ENCODE measurements around the gene ZFYVE28.

The ZFYVE28 gene

GRCh38 chr4:2332976-2333319 is 85.5 kb downstream of the ZFYVE28 start:
- TF ChIP-seq CTCF (IDR thresholded peaks at IDR 0.05; ENCODE audit: low read depth, low read length, poor library complexity, severe bottlenecking) (no peak), EZH2phosphoT487 (IDR thresholded peaks at IDR 0.05; ENCODE audit: borderline replicate concordance, low read length) (no peak)
- Histone ChIP-seq H3K4me3 (ENCODE audit: low read length) (no peak overlapping the region), H3K4me2 (ENCODE audit: low read length) (no peak overlapping the region)

GRCh38 chr4:2332201-2332975 is 86.1 kb downstream of the ZFYVE28 start:
- no peaks in the 10 kb centered on the region for H3K79me2 ChIP-seq (ENCODE audit: control insufficient read depth, low read length)
- H3K36me3 ChIP-seq (ENCODE audit: control insufficient read depth, low read length) = no peaks in the 10 kb centered on the region
- TF ChIP-seq EZH2phosphoT487 (IDR thresholded peaks at IDR 0.05; ENCODE audit: borderline replicate concordance, low read length) = no peak
- TF ChIP-seq CTCF (IDR thresholded peaks at IDR 0.05; ENCODE audit: low read depth, low read length, poor library complexity, severe bottlenecking) = no peak
- peaks cover 9% of the 10 kb centered on the region for H3K9me3 ChIP-seq (ENCODE audit: control insufficient read depth, insufficient read depth, low read length)
- H3F3A ChIP-seq (ENCODE audit: control insufficient read depth, insufficient read depth) = no peaks in the 10 kb centered on the region
- peaks cover 21% of the 10 kb centered on the region for H3K27me3 ChIP-seq (ENCODE audit: control insufficient read depth, low read length)
- H3K4me1 ChIP-seq (ENCODE audit: control insufficient read depth, low read length) = no peaks in the 10 kb centered on the region
- no peak overlapping the region for H3K4me3 ChIP-seq (ENCODE audit: low read length)
- H3K9me2 ChIP-seq (replicated peaks; ENCODE audit: control insufficient read depth, low read length) = no peaks in the 10 kb centered on the region
- no peaks in the 10 kb centered on the region for H4K20me1 ChIP-seq (ENCODE audit: control insufficient read depth, insufficient read depth, low read depth, low read length)
- H3K27ac ChIP-seq (ENCODE audit: low read depth, low read length) = no peak overlapping the region
- no peak overlapping the region for H3K4me2 ChIP-seq (ENCODE audit: low read length)

More at GRCh38 chr4:2332976-2333319, 85.5 kb downstream of the ZFYVE28 start:
- peaks cover 18% of the 10 kb centered on the region for H3K27me3 ChIP-seq (ENCODE audit: control insufficient read depth, low read length)
- H3K27ac ChIP-seq (ENCODE audit: low read depth, low read length) = no peak overlapping the region
- H3K79me2 ChIP-seq (ENCODE audit: control insufficient read depth, low read length) = no peaks in the 10 kb centered on the region
- H3K36me3 ChIP-seq (ENCODE audit: control insufficient read depth, low read length) = no peaks in the 10 kb centered on the region
- no peaks in the 10 kb centered on the region for H3K9me2 ChIP-seq (replicated peaks; ENCODE audit: control insufficient read depth, low read length)
- no peaks in the 10 kb centered on the region for H4K20me1 ChIP-seq (ENCODE audit: control insufficient read depth, insufficient read depth, low read depth, low read length)
- no peaks in the 10 kb centered on the region for H3F3A ChIP-seq (ENCODE audit: control insufficient read depth, insufficient read depth)
- H3K9me3 ChIP-seq (ENCODE audit: control insufficient read depth, insufficient read depth, low read length) = peaks cover 3% of the 10 kb centered on the region
- H3K4me1 ChIP-seq (ENCODE audit: control insufficient read depth, low read length) = no peaks in the 10 kb centered on the region

- Histone ChIP-seq H3K36me3 (ENCODE audit: control insufficient read depth, low read length) (no peaks in the 10 kb centered on the region), H3K27me3 (ENCODE audit: control insufficient read depth, low read length) (peaks cover 21% of the 10 kb centered on the region), H4K20me1 (ENCODE audit: control insufficient read depth, insufficient read depth, low read depth, low read length) (no peaks in the 10 kb centered on the region), H3K79me2 (ENCODE audit: control insufficient read depth, low read length) (no peaks in the 10 kb centered on the region), H3K27ac (ENCODE audit: low read depth, low read length) (no peak overlapping the region), H3F3A (ENCODE audit: control insufficient read depth, insufficient read depth) (no peaks in the 10 kb centered on the region), H3K9me3 (ENCODE audit: control insufficient read depth, insufficient read depth, low read length) (peaks cover 9% of the 10 kb centered on the region), H3K4me2 (ENCODE audit: low read length) (no peak overlapping the region), H3K4me1 (ENCODE audit: control insufficient read depth, low read length) (no peaks in the 10 kb centered on the region), H3K9me2 (replicated peaks; ENCODE audit: control insufficient read depth, low read length) (no peaks in the 10 kb centered on the region), H3K4me3 (ENCODE audit: low read length) (no peak overlapping the region)
- TF ChIP-seq EZH2phosphoT487 (IDR thresholded peaks at IDR 0.05; ENCODE audit: borderline replicate concordance, low read length) (no peak), CTCF (IDR thresholded peaks at IDR 0.05; ENCODE audit: low read depth, low read length, poor library complexity, severe bottlenecking) (no peak)
Observed at GRCh38 chr4:2331519-2332200, 86.8 kb downstream of the ZFYVE28 start.
